ENCODE results near the gene TACR2.

GRCh38 chr10:69434926-69435325 lies 18.2 kb upstream of the TACR2 start:
- TF ChIP-seq, protein P1, sequence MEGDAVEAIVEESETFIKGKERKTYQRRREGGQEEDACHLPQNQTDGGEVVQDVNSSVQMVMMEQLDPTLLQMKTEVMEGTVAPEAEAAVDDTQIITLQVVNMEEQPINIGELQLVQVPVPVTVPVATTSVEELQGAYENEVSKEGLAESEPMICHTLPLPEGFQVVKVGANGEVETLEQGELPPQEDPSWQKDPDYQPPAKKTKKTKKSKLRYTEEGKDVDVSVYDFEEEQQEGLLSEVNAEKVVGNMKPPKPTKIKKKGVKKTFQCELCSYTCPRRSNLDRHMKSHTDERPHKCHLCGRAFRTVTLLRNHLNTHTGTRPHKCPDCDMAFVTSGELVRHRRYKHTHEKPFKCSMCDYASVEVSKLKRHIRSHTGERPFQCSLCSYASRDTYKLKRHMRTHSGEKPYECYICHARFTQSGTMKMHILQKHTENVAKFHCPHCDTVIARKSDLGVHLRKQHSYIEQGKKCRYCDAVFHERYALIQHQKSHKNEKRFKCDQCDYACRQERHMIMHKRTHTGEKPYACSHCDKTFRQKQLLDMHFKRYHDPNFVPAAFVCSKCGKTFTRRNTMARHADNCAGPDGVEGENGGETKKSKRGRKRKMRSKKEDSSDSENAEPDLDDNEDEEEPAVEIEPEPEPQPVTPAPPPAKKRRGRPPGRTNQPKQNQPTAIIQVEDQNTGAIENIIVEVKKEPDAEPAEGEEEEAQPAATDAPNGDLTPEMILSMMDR (IDR thresholded peaks at IDR 0.05), result no peak
- no peak for TF ChIP-seq POLR2A (IDR thresholded peaks at IDR 0.05)

Measured in sigmoid colon (tissue), 3 donors.